Measurements from ENCODE around the gene TFG. TPM values are rescaled to one million over a fixed set of nuclear protein-coding genes. Genes with fewer than 3 reads are reported as not detected.

Gene TFG
- total and polyA plus RNA-seq, 9 of the 15 experiments (the other 6 are each of a cell fraction or from before 2014, with no cell fraction given), result 31.8 to 143 (median 57.8) TPM

DNA sequence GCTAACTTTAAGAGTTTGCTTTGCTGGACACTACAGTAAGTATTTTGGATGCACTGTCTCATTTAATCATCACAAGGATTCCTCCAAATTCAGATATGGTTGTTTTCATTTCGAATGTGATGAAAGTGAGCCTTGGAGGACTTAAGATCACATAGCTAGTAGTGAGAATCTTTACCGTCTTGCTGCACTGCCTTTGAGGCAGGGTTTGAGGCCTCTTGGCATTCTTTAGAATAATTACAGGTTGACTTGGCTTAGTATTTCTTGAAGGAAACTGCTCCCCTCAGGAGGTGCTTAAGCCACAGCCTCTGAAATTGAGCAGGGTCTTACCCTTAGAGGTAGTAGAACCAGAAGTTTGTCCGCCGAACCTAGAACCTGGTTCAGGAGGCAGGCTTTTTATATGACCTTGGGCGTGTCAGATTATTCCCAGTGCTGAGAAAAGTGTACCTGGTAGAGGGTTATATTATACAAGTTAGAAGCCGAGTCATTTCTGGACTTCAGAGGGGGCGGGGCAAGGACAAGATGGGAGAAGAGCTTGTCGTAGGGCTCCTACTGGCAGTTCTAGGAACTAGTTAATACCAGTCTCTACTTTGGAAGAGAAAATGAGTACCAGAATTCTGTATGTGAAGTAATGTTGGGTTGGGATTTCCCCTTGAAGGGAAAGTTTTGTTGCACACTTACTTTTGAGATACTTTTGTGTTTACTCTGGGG lies 1.1 kb downstream of the TFG start (continued):
- TF ChIP-seq, protein P1, sequence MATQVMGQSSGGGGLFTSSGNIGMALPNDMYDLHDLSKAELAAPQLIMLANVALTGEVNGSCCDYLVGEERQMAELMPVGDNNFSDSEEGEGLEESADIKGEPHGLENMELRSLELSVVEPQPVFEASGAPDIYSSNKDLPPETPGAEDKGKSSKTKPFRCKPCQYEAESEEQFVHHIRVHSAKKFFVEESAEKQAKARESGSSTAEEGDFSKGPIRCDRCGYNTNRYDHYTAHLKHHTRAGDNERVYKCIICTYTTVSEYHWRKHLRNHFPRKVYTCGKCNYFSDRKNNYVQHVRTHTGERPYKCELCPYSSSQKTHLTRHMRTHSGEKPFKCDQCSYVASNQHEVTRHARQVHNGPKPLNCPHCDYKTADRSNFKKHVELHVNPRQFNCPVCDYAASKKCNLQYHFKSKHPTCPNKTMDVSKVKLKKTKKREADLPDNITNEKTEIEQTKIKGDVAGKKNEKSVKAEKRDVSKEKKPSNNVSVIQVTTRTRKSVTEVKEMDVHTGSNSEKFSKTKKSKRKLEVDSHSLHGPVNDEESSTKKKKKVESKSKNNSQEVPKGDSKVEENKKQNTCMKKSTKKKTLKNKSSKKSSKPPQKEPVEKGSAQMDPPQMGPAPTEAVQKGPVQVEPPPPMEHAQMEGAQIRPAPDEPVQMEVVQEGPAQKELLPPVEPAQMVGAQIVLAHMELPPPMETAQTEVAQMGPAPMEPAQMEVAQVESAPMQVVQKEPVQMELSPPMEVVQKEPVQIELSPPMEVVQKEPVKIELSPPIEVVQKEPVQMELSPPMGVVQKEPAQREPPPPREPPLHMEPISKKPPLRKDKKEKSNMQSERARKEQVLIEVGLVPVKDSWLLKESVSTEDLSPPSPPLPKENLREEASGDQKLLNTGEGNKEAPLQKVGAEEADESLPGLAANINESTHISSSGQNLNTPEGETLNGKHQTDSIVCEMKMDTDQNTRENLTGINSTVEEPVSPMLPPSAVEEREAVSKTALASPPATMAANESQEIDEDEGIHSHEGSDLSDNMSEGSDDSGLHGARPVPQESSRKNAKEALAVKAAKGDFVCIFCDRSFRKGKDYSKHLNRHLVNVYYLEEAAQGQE (IDR thresholded peaks at IDR 0.05; ENCODE audit: borderline replicate concordance), result peak; percentile 72
- TF ChIP-seq, protein P1 (CRISPR knock-in tag; IDR thresholded peaks at IDR 0.05; ENCODE audit: low read depth), result no peak
- no peak for TF ChIP-seq POLR2AphosphoS5 (IDR thresholded peaks at IDR 0.05; ENCODE audit: control insufficient read depth, insufficient read depth, low read depth, low read length)
- peak in 1 of 3 experiments; percentile 13 for TF ChIP-seq YY1 (IDR thresholded peaks at IDR 0.05; ENCODE audit: borderline replicate concordance in 1 of 3, control insufficient read depth in 1 of 3, extremely low read depth in 1 of 3, insufficient read depth in 3 of 3, insufficient read length in 1 of 3, insufficient replicate concordance in 2 of 3, low read depth in 1 of 3, low read length in 2 of 3)
- TF ChIP-seq TEAD1 (CRISPR knock-in tag; IDR thresholded peaks at IDR 0.05), result 0 out of 4 replicates have a peak, but pooled peaks of 1 of the 2 experiments have one; percentile 16
- TF ChIP-seq, protein P2, sequence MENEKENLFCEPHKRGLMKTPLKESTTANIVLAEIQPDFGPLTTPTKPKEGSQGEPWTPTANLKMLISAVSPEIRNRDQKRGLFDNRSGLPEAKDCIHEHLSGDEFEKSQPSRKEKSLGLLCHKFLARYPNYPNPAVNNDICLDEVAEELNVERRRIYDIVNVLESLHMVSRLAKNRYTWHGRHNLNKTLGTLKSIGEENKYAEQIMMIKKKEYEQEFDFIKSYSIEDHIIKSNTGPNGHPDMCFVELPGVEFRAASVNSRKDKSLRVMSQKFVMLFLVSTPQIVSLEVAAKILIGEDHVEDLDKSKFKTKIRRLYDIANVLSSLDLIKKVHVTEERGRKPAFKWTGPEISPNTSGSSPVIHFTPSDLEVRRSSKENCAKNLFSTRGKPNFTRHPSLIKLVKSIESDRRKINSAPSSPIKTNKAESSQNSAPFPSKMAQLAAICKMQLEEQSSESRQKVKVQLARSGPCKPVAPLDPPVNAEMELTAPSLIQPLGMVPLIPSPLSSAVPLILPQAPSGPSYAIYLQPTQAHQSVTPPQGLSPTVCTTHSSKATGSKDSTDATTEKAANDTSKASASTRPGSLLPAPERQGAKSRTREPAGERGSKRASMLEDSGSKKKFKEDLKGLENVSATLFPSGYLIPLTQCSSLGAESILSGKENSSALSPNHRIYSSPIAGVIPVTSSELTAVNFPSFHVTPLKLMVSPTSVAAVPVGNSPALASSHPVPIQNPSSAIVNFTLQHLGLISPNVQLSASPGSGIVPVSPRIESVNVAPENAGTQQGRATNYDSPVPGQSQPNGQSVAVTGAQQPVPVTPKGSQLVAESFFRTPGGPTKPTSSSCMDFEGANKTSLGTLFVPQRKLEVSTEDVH (IDR thresholded peaks at IDR 0.05; ENCODE audit: low read depth, partially characterized antibody), result peak; percentile 20
- no peak for TF ChIP-seq XRCC3 (IDR thresholded peaks at IDR 0.05)
- TF ChIP-seq, protein P3, sequence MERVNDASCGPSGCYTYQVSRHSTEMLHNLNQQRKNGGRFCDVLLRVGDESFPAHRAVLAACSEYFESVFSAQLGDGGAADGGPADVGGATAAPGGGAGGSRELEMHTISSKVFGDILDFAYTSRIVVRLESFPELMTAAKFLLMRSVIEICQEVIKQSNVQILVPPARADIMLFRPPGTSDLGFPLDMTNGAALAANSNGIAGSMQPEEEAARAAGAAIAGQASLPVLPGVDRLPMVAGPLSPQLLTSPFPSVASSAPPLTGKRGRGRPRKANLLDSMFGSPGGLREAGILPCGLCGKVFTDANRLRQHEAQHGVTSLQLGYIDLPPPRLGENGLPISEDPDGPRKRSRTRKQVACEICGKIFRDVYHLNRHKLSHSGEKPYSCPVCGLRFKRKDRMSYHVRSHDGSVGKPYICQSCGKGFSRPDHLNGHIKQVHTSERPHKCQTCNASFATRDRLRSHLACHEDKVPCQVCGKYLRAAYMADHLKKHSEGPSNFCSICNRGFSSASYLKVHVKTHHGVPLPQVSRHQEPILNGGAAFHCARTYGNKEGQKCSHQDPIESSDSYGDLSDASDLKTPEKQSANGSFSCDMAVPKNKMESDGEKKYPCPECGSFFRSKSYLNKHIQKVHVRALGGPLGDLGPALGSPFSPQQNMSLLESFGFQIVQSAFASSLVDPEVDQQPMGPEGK (CRISPR knock-in tag; IDR thresholded peaks at IDR 0.05; ENCODE audit: borderline replicate concordance), result no peak
